D341Med (cell line): ENCODE data around the gene TRMT1L.

ENCODE experiments used
- DNase-seq: peaks from one replicate; pipeline ENCODE4 v3.0.0; 2012; ENCODE audit warnings: low spot score

TRMT1L gene

GRCh38 chr1:185129708-185130107, 27.0 kb downstream of the TRMT1L start:
- DNase-seq: no peak

GRCh38 chr1:185112356-185112755, 44.4 kb downstream of the TRMT1L start:
- DNase-seq: no peak

GRCh38 chr1:185111873-185112272, 44.9 kb downstream of the TRMT1L start:
- DNase-seq: no peak

- no peak for DNase-seq
These were observed 46.6 kb downstream of the TRMT1L start for GRCh38 chr1:185110145-185110544.

GRCh38 chr1:185108321-185108720, 48.4 kb downstream of the TRMT1L start:
- DNase-seq: no peak

- DNase-seq: no peak
These were observed 51.6 kb downstream of the TRMT1L start for GRCh38 chr1:185105121-185105520.

- DNase-seq: no peak
These were observed 52.7 kb downstream of the TRMT1L start for GRCh38 chr1:185104083-185104482.

GRCh38 chr1:185096531-185096930, 60.2 kb downstream of the TRMT1L start:
- DNase-seq: no peak

GRCh38 chr1:185094761-185095160, 62.0 kb downstream of the TRMT1L start:
- DNase-seq: no peak

- DNase-seq: no peak
These were observed 65.3 kb downstream of the TRMT1L start for GRCh38 chr1:185091480-185091879.

- no peak for DNase-seq
These were observed 69.0 kb downstream of the TRMT1L start for GRCh38 chr1:185087746-185088145.

- no peak for DNase-seq
These were observed 69.7 kb downstream of the TRMT1L start for GRCh38 chr1:185087101-185087500.

GRCh38 chr1:185083818-185084217, 72.9 kb downstream of the TRMT1L start:
- DNase-seq: no peak

GRCh38 chr1:185080422-185080821, 76.3 kb downstream of the TRMT1L start:
- DNase-seq: no peak

- no peak for DNase-seq
These were observed 79.4 kb downstream of the TRMT1L start for GRCh38 chr1:185077374-185077773.

GRCh38 chr1:185075476-185075875, 81.3 kb downstream of the TRMT1L start:
- DNase-seq: no peak

GRCh38 chr1:185074307-185074706, 82.4 kb downstream of the TRMT1L start:
- DNase-seq: no peak

- no peak for DNase-seq
These were observed 83.0 kb downstream of the TRMT1L start for GRCh38 chr1:185073725-185074124.

- DNase-seq: no peak
These were observed 86.7 kb downstream of the TRMT1L start for GRCh38 chr1:185070051-185070450.

- no peak for DNase-seq
These were observed 87.5 kb downstream of the TRMT1L start for GRCh38 chr1:185069202-185069772.

GRCh38 chr1:185068341-185068740, 88.4 kb downstream of the TRMT1L start:
- DNase-seq: no peak
